K562 (cell line): ENCODE results near the gene RPL15. TPM values are rescaled to one million over a fixed set of nuclear protein-coding genes. Genes with fewer than 3 reads are reported as not detected.
A peak's percentile ranks its signal among the peaks of the same experiment; 100 is the strongest.

ENCODE experiments used
- ATAC-seq: fragments of 200-7000 bp; cut with Tn5 transposase; 3 replicates; pipeline ENCODE4 v1.9.1; 2020; ENCODE audit warnings: moderate library complexity
- BruUV-seq: library from RNA; stranded (reverse); fragments of 400-500 nt; replicated peaks from 2 replicates; lab custom pipeline; 2021; lab: Mats Ljungman, UMichigan
- CTCF ChIA-PET: fragments of 300-600 bp; formaldehyde crosslinking; extraction: SDS; loops from one replicate; lab custom pipeline; 2021; ENCODE audit warnings: low intra/inter-chr PET ratio; lab: Yijun Ruan, JAX
- POLR2A ChIA-PET: fragments of 300-600, 350-650 bp; sonication (Branson Sonifier 250); formaldehyde crosslinking; extraction: SDS; loops from one replicate; lab custom pipeline; 2021; ENCODE audit warnings: antibody characterized with exemption, inconsistent platforms; lab: Yijun Ruan, JAX
- DNase-seq, 4 experiments: peaks; one replicate each; pipeline versions ENCODE4 v3.0.0 to v3.0.0-alpha.2; 2011 to 2018; ENCODE audit warnings: low spot score in 3 of 4, mixed read lengths in 3 of 4; ENCODE audit errors: extremely low read depth in 1 of 4
- FAIRE-seq: peaks from 2 replicates; lab custom pipeline; 2011; peaks lifted over from hg19 to GRCh38; lab: Jason Lieb, UNC
- H2AFZ ChIP-seq: 2 replicates; pipeline ENCODE4 v1.6.0; 2011; ENCODE audit warnings: low read depth, low read length, control low read depth, inconsistent platforms
- H3K27ac ChIP-seq: fragments of 200-600 bp; 3 replicates; pipeline ENCODE4 v1.8.0; 2011; ENCODE audit warnings: low read depth, mild to moderate bottlenecking, control low read depth, inconsistent platforms, low read length, moderate library complexity, mixed read lengths; ENCODE audit errors: extremely low read depth
- H3K27me3 ChIP-seq, 2 experiments: fragments of 300-600 bp in 1 of 2; 2 replicates in 1 of 2; 3 replicates in 1 of 2; pipeline versions ENCODE4 v1.6.0 to v1.8.0; 2011; ENCODE audit warnings: inconsistent platforms in 2 of 2, low read length in 2 of 2, mild to moderate bottlenecking in 1 of 2, mixed read lengths in 1 of 2, moderate library complexity in 1 of 2; ENCODE audit not compliant: control insufficient read depth in 2 of 2, insufficient read depth in 2 of 2
- H3K36me3 ChIP-seq: fragments of 300-600 bp; 3 replicates; pipeline ENCODE4 v1.8.0; 2011; ENCODE audit warnings: mild to moderate bottlenecking, low read length, inconsistent platforms; ENCODE audit not compliant: control insufficient read depth, insufficient read depth
- H3K4me1 ChIP-seq, 2 experiments: fragments of 200-600 bp in 1 of 2; replicated peaks in 1 of 2; 2 replicates in 1 of 2; 3 replicates in 1 of 2; pipeline versions ENCODE4 v1.5.1 to v1.8.0; 2011; ENCODE audit warnings: inconsistent platforms in 2 of 2, low read length in 2 of 2, mild to moderate bottlenecking in 1 of 2, mixed read lengths in 1 of 2, moderate library complexity in 1 of 2; ENCODE audit not compliant: control insufficient read depth in 2 of 2, insufficient read depth in 2 of 2
- H3K4me2 ChIP-seq: 2 replicates; pipeline ENCODE4 v1.6.1; 2011; ENCODE audit warnings: low read length, control low read depth, inconsistent platforms, mixed read lengths; ENCODE audit not compliant: insufficient read depth
- H3K4me3 ChIP-seq: fragments of 200-600 bp; sonication (generic), shearing (Covaris generic); 2 replicates; pipeline ENCODE4 v1.5.1; 2016; ENCODE audit warnings: control low read depth, inconsistent platforms
- H3K79me2 ChIP-seq: fragments of 200-600 bp; 3 replicates; pipeline ENCODE4 v1.8.0; 2011; ENCODE audit warnings: low read length, inconsistent platforms; ENCODE audit not compliant: control insufficient read depth, insufficient read depth
- H3K9ac ChIP-seq, 2 experiments: 2 replicates each; pipeline versions ENCODE4 v1.6.0 to v1.6.1; 2011; ENCODE audit warnings: low read depth in 2 of 2, low read length in 2 of 2, control low read depth in 1 of 2, inconsistent platforms in 1 of 2, mild to moderate bottlenecking in 1 of 2, mixed read lengths in 1 of 2; ENCODE audit not compliant: insufficient read depth in 1 of 2
- H3K9me1 ChIP-seq: one replicate; pipeline ENCODE4 v1.6.0; 2011; ENCODE audit warnings: inconsistent platforms, mild to moderate bottlenecking, low read length, moderate library complexity; ENCODE audit not compliant: control insufficient read depth, insufficient read depth
- H3K9me3 ChIP-seq: replicated peaks from 2 replicates; pipeline ENCODE4 v1.5.1; 2011; ENCODE audit warnings: low read depth, low read length, inconsistent platforms; ENCODE audit not compliant: control insufficient read depth, insufficient read depth
- H4K20me1 ChIP-seq: replicated peaks from 2 replicates; pipeline ENCODE4 v1.6.1; 2011; ENCODE audit warnings: low read length, inconsistent platforms, mixed read lengths; ENCODE audit not compliant: control insufficient read depth, insufficient read depth
- CBX8 ChIP-seq: fragments of 200-600 bp; sonication (generic); IDR thresholded peaks from 2 replicates; pipeline ENCODE4 v1.6.1; 2012; ENCODE audit warnings: borderline replicate concordance, mixed run types, low read depth, mild to moderate bottlenecking, moderate library complexity, mixed read lengths, low read length, control low read depth, inconsistent platforms; ENCODE audit not compliant: poor library complexity, severe bottlenecking; ENCODE audit errors: extremely low read depth
- HES1 ChIP-seq: fragments of 450-650 bp; IDR thresholded peaks from 2 replicates; pipeline ENCODE4 v1.6.1; 2016; ENCODE audit warnings: low read depth, mild to moderate bottlenecking, moderate library complexity
- NFIC ChIP-seq: fragments of 450-650 bp; IDR thresholded peaks from 2 replicates; pipeline ENCODE4 v1.6.1; 2017; ENCODE audit warnings: mild to moderate bottlenecking, inconsistent platforms
- RFX5 ChIP-seq: IDR thresholded peaks from 2 replicates; pipeline ENCODE4 v1.6.1; 2011; ENCODE audit warnings: low read depth, mild to moderate bottlenecking, improper control_type of control experiment, low read length
- SREBF2 ChIP-seq: sonication (generic); formaldehyde crosslinking; IDR thresholded peaks from 2 replicates; pipeline ENCODE4 v1.4.0; 2020; ENCODE audit warnings: mild to moderate bottlenecking, missing genetic modification reagents
- TAF1 ChIP-seq: IDR thresholded peaks from 2 replicates; pipeline ENCODE4 v1.6.1; 2011; ENCODE audit warnings: mild to moderate bottlenecking, low read length, moderate library complexity; ENCODE audit not compliant: insufficient read depth, control insufficient read depth, severe bottlenecking; ENCODE audit errors: extremely low read depth
- ZNF512 ChIP-seq: IDR thresholded peaks from 2 replicates; pipeline ENCODE4 v1.6.1; 2016; ENCODE audit warnings: missing genetic modification characterization, missing compliant biosample characterization
- ZNF830 ChIP-seq: fragments of 250-450 bp; sonication (Bioruptor Pico); IDR thresholded peaks from 2 replicates; pipeline ENCODE4 v1.5.0; 2021; ENCODE audit warnings: mild to moderate bottlenecking
- WGBS: fragments of 100-300 bp; shearing (Covaris generic); methylation state at CpG from one replicate; pipeline ENCODE4 v1.1.6; 2016; ENCODE audit warnings: low coverage, mixed read lengths; ENCODE audit not compliant: insufficient coverage; ENCODE audit errors: missing lambda C conversion rate; 5-methylcytosine and 5-hydroxymethylcytosine counted together
- in situ Hi-C: fragments of 300-500 bp; cut with MboI; formaldehyde crosslinking; loops from 4 replicates; pipeline ENCODE4 v1.15.0; 2018; ENCODE audit warnings: inconsistent platforms, mixed read lengths
- intact Hi-C: fragments of 100-400 bp; cut with micrococcal nuclease; formaldehyde crosslinking; loops from 2 replicates; pipeline ENCODE4 v1.14.2; 2022
- polyA plus RNA-seq, 8 experiments: library from polyadenylated mRNA; depleted of rRNA in 4 of 8; stranded (reverse) in 5 of 8; unstranded in 3 of 8; fragments of >200 nt; fragmentation: Nextera tagmentation in 2 of 8; fragmentation: Illumina TruSeq in 1 of 8; extraction: Ambion mirVana in 2 of 8; extraction: Trizol in 1 of 8; gene quantifications; 2 replicates each; pipeline versions ENCODE4 v1.2.1 to v1.2.3, GENCODE V29; 2011 to 2014; ENCODE audit warnings: inconsistent platforms in 1 of 8, missing spikeins in 1 of 8
- total RNA-seq, 7 experiments: library from RNA; depleted of rRNA in 6 of 7; stranded (reverse); fragments of >200 nt in 6 of 7; fragmentation: Illumina TruSeq in 2 of 7; extraction: Trizol in 2 of 7; gene quantifications; 2 replicates each; pipeline versions ENCODE4 v1.2.1 to v1.2.3, GENCODE V29; 2011 to 2021; ENCODE audit warnings: low replicate concordance in 1 of 7

The RPL15 gene
- total and polyA plus RNA-seq, 9 of the 15 experiments (the other 6 are each of a cell fraction or from before 2014, with no cell fraction given), result 2,393 to 8,850 (median 3,928) TPM

- TF ChIP-seq HES1 (no peak), CBX8 (no peak), ZNF830 (no peak)
Observed at GRCh38 chr3:23923786-23924185, 6.9 kb downstream of the RPL15 start (continued).

GRCh38 chr3:23926246-23926645, 9.3 kb downstream of the RPL15 start:
- in situ Hi-C loops, result no loop called here
- no peak for ATAC-seq
- BruUV-seq, result no TSS peak
- TF ChIP-seq NFIC, result no peak
- no peak for TF ChIP-seq SREBF2 (CRISPR knock-in tag)
- TF ChIP-seq ZNF512, result peak; percentile 84
- no peak for TF ChIP-seq RFX5
- no peak for TF ChIP-seq TAF1

More at GRCh38 chr3:23926246-23926645, 9.3 kb downstream of the RPL15 start:
- Histone ChIP-seq H4K20me1 (no peaks in the 10 kb centered on the region), H3K9me3 (no peaks in the 10 kb centered on the region), H3K27me3 (no peaks in the 10 kb centered on the region), H3K36me3 (peaks cover 2% of the 10 kb centered on the region; the same call in 1 of the 3 replicates), H3K4me2 (no peak overlapping the region), H3K9ac (no peak overlapping the region), H2AFZ (no peak overlapping the region), H3K79me2 (no peaks in the 10 kb centered on the region), H3K4me1 (peaks cover 3 to 15% of the 10 kb centered on the region in 2 experiments; a peak in 2 of 5 replicates), H3K9me1 (no peaks in the 10 kb centered on the region), H3K4me3 (no peak overlapping the region), H3K27ac (no peak overlapping the region)
- 78% methylated on average over 7 of the region's 7 CpGs for WGBS
- DNase-seq (no peak), FAIRE-seq (no peak)
- ChIA-PET CTCF (no interaction called here), POLR2A (interaction anchor here (1.1 to 8.9 kb wide), 5 partner anchors 8 to 12 kb away, joined by 3 to 81 read pairs (median 4); partner anchors contain the start of genes NKIRAS1 and RPL15)
- intact Hi-C loops, result loop anchor here (2.0 kb wide), 1 partner anchor 73 kb away; no protein-coding TSS in a partner anchor
